ENCODE data around the gene MBP.

MBP gene

DNA sequence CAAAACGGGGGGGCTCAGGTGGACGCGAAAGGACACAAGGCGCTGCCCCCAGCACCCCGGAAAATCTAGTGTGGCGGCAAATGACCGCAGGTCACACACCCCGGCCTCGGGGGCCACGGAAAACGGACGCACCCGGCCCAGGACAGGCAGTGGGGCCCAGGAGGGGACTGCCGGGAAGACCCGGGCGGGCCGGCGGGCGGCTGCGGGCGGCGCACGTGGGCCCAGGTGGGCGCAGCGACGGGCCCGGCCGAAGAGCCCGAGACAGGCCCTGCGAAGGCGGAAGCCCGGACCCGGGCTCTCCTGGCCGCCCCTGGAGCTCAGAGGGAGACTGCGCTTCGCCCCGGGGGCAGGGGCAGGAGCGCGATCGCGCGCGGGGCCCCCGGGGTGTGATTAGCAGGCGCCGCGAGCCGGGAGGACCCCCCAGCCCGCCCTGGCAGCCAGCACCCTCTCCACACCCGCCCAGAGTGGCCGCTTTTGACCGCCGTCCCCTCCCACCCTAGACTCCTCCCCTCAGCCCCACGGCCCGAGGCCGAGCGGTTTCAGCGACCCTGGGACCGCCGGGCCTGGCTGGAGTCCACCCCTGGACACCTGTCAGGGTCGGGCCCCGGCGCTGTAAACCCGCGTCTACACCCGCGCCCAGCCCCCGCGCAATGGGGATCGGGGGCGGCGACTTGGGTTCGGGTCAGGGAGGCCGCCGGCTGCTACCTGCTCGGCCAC lies 773 bp downstream of the MBP start:
- DNase-seq = peak; percentile 46

DNA sequence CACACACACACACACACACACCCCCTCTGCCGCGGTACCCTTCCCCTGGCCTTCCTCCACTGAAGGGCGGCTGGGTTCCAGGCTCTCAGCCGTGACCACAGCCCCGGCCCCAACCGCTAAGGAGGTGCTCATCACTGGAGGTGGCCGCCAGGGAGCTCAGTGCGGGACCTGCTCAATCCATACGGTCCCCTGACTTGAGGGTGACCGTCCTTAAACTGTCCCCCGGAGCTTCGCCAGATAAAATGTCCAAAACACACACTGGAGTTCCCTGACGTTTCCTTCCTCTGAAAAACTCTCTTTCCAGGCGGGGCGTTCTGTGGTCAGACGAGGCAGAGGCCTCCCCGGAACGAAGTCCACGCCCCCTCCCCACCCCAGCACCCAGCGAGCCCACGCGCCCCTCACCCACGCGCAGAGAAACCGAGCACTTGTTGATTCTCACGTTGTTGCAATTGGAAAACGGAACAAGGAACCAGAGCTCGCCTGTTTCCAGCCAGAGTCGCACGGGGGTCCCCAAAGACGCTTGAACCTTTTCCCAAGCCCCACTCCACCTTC lies 1.4 kb downstream of the MBP start:
- DNase-seq = peak; percentile 55

DNA sequence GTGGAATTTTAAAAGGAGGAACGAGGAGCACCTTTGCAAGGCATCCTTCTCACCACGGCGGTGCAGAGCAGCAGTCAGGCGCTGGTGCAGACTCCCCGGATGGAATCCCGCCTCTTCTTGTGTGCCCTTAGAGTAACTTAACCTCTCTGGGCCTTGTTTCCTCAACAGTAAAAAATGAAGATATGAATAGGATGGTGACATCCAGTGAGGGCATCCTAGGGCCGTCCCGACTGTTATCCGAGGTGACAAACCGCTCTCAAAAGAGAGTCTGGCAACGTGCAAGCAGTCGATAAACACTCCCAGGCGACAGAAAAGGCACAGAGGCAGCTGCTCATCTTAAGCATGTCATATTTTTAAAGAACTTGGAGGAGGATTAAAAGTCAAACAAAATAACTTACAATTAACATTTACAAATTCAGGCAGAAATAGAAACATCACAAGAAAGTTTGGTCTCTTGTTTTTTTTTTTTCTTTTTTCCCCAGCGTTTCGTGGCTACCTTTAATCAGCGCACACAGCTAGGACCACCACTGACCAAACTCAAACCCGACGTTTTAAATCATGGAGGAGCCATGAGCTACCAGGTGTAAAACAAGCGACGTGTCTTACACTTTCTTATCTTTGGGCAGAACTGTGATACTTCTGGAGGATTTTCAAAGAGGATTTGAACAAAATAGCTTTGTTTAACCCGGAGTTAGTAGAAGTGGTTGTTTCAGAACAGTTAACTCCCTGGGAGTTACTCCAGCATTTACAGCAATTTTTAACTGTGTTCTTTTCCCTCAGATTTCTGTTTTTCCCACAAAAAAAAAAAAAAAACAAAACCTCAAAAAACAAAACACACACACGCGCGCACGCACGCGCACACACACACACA lies 2.1 kb downstream of the MBP start:
- DNase-seq = no peak

DNA sequence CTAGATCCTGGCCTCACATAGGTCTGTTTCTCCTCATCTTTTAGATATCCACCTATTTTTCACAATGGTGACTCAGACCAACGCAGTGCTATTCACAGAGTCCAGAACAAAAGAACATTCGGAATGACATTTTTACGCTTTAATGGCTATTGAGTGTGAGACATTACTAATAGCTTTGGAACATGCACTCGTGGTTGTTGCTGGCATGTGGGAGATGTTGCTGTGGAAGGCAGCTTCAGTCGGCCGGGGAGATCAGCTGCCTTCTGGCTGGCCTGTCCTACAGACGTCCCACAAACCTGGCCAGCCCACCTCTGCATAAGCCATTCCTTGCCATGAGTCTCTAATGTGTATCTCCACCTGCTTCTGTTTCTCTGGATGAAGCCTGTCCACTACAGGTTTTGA lies 3.4 kb downstream of the MBP start:
- DNase-seq = no peak

DNA sequence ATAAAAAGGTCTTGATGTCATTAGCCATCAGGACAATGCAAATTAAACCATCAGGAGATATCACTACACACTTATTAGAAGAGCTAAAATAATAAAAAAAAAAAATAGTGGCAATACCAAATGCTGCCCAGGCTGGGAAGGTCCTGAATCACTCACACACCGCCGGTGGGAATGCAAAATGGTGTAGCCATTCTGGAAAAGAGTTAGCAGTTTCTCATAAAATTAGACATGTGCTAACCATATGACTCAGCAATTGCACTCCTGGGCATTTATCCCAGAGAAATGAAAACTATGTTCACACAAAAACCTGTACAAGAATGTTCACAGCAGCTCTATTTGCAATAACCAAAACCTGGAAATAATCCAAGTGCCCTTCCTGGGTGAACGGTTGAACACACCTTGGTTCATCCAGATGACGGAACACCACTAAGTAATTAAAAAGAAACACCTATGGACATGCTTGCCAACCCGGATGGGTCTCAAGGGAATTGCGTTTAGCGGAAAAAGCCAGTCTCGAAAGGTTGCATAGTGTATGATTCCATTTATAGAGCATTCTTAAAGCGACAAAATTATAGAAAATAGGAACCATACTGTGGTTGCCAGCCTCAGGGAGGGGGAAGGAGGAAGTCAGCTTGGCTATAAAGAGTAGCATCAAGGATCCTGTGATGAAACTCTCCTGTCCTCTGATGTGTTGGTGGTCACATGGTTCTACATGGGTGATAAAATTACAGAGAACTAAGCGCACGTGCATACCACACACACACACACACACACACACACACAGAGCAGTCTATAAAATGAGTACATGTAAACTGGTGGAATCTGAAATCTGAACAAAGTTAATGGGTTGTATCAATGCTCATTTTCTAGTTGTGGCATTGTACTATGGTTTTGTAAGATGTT lies 4.6 kb downstream of the MBP start:
- DNase-seq = peak; percentile 79

DNA sequence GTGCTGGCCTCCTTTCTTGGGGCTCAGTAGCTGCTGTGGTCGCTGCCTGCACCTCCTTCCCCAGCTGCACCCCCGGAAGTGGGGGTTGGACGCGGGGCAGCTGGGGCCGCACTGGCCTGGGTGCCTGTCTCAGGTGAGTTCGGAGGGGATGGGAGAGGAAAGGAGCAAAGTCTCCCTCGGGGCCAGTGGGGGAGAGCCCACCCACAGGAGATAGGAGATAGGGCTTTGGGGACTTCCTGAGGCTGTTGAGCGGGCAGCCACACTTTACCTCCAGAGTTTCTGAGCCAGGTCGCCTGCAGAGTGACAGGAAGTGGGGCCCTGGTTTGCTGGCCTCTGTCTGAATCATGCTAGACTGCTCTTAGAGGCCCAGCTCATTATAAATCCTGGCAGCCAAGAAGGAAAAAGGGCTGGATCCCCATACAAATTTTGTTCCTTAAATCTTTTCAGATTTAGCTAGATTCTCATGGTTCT lies 8.1 kb downstream of the MBP start:
- DNase-seq = peak; percentile 64

DNA sequence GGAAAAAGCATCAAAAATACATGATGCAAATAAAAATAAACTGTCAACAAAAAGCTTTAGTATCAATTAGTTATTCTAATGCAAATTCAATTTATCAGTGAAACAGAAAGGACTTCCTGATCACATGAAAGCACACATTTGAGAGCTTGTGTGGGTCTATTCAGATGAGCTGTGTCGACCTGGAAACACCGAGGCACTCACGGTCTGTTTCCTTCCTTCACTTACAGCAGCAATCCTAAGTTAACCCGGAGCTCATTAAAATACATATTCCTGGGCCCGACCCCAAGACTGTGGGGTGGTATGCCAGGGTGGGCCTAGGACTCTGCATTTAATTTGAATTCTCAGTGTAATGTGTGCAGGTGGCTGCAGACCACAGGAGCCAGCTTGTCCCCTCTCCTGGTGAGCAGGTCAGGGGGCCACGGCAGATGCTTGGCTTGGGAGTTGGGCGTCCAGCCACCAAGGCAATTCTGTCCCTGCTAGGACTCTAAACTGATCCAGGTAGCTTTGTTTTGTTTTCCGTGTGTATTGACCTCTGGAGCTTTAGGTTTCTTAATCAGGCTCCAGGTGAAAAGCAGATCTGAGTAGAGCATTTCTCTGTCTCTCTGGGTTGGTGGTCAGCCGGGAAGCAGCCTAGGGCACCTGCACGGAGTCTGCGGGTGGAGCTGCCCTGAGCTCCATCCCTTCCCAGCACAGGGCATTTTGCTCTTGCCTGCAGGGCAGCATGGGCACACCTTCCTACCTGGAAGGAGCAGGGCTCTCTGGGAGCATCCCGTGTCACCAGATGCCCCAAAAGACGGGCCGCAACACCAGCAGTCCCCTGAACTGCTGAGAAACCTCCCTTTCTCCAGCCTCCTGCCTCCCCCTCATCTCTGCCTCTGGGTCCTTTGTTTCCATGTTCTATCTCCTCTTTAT lies 9.0 kb downstream of the MBP start:
- no peak for DNase-seq

DNA sequence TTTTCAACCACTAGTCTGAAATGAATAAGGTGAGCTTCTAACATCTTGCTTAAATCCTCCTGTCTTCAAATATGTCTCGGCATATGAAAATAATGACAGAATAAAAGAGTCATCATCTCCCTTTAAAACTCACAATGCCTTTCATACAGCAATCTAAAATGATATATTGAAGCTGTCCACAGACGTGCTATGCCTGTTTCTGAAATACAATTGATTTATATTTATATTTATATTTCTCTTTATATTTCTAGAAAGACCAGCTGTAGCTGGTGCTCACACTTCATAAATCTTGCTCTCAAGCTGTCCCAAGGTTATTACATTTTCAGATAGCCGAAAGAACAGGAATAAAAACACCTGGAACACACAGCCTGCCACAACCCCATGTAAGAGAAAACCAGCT lies 11.1 kb downstream of the MBP start:
- no peak for DNase-seq

DNA sequence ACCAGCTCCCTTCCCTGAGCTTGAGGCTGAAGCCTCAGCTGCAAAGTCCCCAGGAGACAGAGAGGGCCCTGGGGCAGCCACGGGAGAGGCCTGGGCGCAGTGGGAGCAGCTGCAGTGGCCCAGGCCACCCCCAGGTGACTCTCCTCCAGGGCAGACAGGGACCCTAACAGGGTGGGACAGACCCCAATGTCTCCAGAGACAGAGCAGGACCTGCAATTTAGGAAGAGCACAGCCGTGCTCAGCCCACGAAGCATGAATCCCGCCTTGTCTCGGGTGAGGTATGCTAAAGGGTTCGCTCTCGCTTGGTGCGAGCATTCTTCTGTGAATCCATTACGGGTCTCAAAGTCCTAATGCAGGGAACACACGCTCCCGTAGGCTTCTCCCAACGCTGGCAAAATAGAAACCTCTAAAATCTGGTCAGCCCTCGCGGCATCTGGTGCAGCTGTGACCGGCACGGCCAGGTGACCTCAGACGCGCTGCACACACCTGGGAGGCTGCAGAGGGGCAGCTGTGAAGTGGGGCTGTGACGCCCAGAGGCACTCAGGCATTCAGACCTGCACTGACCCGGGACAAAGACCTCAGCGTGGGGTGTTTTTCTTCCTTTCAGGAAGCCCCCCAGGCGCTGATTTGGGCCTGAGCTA lies 12.6 kb downstream of the MBP start:
- no peak for DNase-seq

DNA sequence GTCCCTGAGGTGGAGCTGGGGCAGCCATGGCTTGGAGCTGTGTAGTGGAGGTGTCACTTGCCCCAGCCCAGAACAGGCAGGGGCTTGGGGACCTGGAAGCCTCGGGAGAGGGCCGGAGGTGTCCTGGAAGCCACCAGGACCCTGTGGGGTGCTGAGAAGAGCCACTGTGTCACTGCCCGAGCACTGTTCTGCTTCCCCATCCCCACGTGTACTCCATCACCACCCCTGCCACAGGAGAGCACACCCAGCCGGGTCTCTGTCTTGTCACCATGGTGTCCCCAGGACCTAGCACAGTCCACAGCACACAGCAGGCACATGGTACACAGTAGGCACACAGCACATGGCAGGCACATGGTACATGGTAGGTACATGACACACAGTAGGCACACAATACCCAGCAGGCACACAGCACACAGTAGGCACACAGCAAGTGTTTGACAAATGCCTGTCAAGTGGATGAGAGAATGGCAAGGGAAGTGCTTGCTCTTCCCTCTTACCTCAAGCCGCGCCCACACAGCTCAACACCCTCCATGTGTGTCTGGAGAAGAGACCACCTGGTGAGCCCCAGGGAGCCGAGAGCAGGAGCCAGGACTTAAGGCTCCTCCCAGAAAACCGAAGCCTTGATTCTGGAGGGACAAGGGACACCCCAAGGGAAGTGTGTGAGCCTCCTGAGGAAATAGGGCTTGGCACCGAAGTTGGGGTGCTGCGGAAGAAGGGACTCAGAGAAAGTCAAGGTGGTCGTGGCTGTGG lies 13.3 kb downstream of the MBP start:
- no peak for DNase-seq

DNA sequence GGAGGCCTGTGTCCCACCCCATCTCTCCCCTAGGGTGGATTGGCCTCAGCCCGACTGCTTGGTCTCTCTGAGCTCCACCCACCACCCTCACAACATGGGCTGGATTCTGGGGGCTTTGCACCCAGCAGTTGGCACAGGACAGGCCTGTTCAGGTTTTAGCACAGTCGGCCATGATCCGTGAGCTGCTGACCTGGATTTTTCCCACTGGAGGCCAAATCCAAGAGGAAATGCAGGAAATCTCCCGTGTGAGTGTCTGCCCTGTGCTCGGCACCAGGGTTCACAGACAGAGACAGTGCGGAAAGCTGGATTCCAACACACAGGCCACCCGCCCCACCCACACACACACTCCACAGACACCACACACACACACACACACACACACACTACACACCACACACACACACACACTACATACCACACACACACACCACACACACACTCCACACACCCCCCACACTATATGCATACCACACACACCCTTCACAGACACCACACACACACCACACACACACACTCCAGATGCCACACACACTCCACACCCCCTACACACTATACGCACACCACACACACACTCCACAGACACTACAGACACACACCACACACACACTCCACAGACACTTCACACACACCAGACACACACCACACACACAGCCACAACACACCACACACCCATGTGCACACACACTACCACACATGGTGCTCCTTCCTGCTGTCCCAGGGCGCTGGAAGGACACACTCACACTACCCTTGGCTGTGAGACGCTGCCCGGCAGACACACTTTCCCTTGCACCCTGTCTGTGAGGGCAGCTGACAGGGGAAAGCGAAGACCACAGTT lies 14.1 kb downstream of the MBP start:
- no peak for DNase-seq

DNA sequence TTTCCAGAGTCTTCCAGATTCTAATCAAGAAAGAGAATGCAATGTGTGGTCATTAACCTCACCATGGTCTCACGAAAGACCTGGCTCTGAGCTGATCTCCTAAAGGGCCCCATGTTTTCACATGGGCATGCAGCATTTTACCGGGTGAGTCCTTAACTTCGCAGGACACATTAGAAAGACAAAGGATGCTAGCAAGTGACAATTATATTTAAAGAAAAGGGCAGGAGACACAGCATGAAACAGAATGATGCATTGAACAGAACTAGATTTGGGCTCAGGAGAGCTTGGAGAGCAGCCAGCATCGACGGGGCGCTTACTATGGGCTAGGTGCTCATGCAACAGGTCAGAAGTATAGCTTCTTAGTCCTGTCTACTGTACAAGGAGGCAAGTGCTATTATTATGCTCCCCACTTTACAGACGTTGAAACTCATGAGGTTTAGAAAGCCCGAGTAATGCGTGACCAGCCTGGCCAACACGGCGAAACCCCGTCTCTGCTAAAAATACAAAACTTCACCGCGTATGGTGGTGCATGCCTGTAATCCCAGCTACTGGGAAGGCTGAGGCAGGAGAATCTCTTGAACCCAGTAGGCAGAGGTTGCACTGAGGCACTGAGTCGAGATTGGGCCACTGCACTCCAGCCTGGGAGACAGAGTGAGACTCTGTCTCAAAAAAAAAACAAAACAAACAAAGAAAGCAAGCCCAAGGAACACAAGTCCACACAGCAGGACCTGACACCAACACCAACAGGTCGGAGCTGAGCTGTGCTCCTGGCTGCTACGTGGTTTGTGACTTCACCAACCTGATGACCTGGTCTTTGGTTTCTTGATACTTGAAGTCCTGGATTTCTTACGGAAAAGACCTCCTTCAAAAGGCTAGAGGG lies 16.1 kb downstream of the MBP start:
- DNase-seq = no peak

DNA sequence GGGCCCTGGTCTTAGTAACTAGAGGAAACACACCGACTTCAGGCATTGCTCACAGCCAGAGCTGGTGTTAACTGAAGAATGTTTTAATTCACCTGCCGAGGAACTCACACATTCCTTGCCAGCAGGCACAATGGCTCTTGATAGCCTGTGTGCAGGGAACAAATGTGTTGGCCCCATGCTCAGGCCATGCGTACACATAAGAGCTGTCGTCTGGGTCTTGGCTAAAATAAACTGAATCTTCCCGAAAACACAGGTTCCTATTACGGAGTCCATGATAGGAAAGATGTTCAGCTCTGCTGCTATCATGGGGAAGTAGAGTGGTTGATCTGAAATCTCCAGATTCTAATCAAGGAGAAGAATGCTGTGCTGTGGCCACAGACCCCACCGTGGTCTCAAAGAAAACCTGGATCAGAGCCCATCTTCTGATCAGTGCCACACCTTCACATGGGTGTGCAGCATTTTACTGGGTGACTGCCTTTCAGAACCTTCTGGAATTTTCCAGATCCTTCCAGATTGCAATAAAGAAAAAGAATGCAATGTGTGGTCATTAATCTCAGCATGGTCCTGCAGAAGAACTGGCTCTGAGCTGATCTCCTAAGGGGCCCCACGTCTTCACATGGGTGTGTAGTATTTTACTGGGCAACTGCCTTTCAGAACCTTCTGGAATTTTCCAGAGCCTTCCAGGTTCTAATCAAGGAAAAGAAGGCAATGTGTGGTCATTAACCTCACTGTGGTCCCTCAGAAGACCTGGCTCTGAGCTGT lies 17.2 kb downstream of the MBP start:
- DNase-seq = no peak

DNA sequence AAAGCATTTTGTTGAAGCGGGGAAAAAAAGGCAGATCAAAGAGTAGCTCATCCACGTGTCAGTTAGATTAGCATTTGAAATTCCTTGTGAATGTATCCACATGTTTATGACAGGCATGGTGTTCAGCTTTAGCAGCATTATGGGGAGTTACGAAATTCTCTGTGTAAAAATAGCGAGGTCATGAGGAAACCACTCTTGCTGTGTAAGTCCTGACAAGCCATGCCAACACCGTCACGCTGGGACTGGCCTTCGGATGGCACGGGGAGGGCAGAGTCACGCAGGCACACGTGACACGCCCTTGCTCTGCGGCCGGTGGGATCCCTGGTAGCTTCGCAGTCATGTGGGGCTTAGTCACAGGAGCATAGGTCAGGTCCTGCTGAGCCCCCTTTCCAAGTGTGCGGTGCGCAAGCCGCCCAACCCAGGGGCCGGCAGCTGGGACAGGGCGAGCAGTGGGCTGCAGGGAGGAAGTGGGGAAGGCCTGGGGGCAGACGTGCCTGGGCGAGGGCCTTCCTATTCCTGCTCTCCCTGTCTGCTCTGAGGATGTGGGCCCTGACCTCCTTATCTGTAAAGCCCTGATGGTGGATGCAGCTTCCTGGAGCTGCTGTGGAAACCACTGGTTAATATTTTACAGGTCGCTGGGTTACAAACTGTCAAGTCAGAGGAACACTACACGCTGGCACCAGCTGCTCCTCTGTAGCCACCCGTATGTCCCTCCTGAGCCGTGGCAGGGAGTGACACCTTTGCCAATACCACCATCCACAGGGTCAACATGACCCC lies 18.0 kb downstream of the MBP start:
- DNase-seq = no peak

DNA sequence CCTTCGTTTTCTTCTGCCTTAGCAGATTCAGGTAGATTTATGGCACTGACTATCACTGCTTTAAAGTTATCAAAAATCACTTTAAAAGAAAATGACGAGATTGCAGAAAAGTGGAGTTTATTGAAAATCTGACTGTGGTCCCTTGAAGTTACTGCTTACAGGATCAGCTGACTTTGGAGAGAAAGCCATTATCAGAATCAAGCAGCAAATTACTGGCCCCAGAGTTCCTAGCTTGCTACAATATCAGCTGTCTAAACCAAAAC lies 18.5 kb downstream of the MBP start:
- no peak for DNase-seq

DNA sequence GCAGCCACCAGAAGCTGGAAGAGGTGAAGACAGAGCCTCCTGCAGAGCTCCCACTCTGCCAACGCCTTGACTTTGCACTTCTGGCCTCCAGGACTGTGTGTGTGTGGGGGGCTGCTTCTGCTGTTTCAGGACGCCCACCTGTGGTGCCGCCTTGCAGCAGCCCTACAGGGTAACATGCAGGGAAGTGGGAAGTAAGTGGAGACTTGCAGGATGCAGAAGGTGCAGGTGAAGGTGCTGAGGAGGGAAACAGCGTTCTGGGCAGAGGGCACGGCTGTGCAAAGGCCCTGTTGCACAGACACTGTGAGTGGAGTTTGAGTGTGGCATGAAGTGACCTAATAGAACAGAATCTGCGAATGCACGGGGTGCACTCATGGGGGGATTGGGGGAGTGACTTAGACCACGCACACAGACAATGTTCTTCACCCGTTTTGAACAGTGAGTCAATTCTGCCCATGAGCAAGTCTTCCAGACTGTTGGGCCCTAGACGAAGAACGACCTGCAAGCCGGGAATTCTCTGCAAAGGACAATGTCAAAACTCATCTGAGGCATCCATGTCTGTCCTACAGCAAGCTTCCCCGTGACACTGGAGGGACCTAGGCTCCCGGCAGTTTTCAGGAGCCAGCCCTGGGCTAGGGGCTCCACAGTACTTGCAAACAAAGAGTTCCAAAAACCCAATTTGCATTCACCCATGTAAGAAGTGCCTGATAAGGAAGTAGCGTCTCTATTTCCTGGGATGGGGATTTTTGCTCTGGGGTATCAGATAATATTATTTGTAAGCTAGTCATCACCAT lies 19.0 kb downstream of the MBP start:
- no peak for DNase-seq
